ENCODE data around the gene ZNF335.

- TF ChIP-seq CTCF (IDR thresholded peaks at IDR 0.05): no peak
- TF ChIP-seq POLR2A (IDR thresholded peaks at IDR 0.05): no peak
These were observed 11.3 kb upstream of the ZNF335 start for GRCh38 chr20:45983279-45983743.
